Heart left ventricle (tissue), 16 donors: ENCODE results near the gene ASIC2. TPM values are rescaled to one million over a fixed set of nuclear protein-coding genes. Genes with fewer than 3 reads are reported as not detected.

Experiments
- ATAC-seq, 4 donors: fragments of 200-7000 bp; cut with Tn5 transposase; one replicate each; pipeline ENCODE4 v1.9.1; 2020 to 2022; ENCODE audit warnings: moderate library complexity in 4 of 4, mild to moderate bottlenecking in 3 of 4, moderate number of reproducible peaks in 1 of 4
- DNase-seq, 5 donors: peaks; one replicate each; pipeline ENCODE4 v3.0.0-alpha.2; 2020
- H3K27ac ChIP-seq, 12 donors: fragments of 200-600 bp; sonication (generic) in 4 of 12; one replicate each; pipeline versions ENCODE4 v1.5.0 to v1.8.0; 2016 to 2022; ENCODE audit warnings: mild to moderate bottlenecking in 2 of 12
- H3K27me3 ChIP-seq, 9 donors: fragments of 200-600 bp; sonication (generic) in 2 of 9; one replicate each; pipeline versions ENCODE4 v1.5.1 to v1.8.0; 2016 to 2022; ENCODE audit warnings: mild to moderate bottlenecking in 3 of 9
- H3K36me3 ChIP-seq, 9 donors: fragments of 200-600 bp; sonication (generic) in 2 of 9; one replicate each; pipeline versions ENCODE4 v1.5.0 to v1.8.0; 2018 to 2022; ENCODE audit warnings: mild to moderate bottlenecking in 2 of 9
- H3K4me1 ChIP-seq, 12 donors: fragments of 200-600 bp; sonication (generic) in 4 of 12; one replicate each; pipeline versions ENCODE4 v1.5.0 to v1.8.0; 2016 to 2022; ENCODE audit warnings: mild to moderate bottlenecking in 3 of 12
- H3K4me3 ChIP-seq, 12 donors: fragments of 200-600 bp; sonication (generic) in 4 of 12; one replicate each; pipeline versions ENCODE4 v1.5.0 to v1.8.0; 2017 to 2022; ENCODE audit warnings: mild to moderate bottlenecking in 9 of 12, moderate library complexity in 4 of 12
- H3K9me3 ChIP-seq, 12 donors: fragments of 200-600 bp; sonication (generic) in 4 of 12; one replicate each; pipeline versions ENCODE4 v1.5.0 to v1.8.0; 2016 to 2022; ENCODE audit warnings: mild to moderate bottlenecking in 1 of 12
- CTCF ChIP-seq, 12 donors: fragments of 200-600 bp; sonication (generic) in 4 of 12; IDR thresholded peaks; one replicate each; pipeline versions ENCODE4 v1.5.0 to v1.8.0; 2018 to 2022; ENCODE audit warnings: antibody characterized with exemption in 12 of 12, mild to moderate bottlenecking in 5 of 12
- POLR2A ChIP-seq, 2 donors: fragments of 450-650 bp; IDR thresholded peaks; one replicate each; pipeline ENCODE4 v1.6.1; 2017; ENCODE audit warnings: antibody characterized with exemption in 2 of 2, mild to moderate bottlenecking in 2 of 2, moderate library complexity in 2 of 2
- WGBS, 4 donors: extraction: QIAGEN DNeasy Blood & Tissue Kit in 2 of 4; methylation state at CpG; one replicate each; pipeline versions ENCODE4 v1.1.5 to v1.1.7; 2013 to 2018; 5-methylcytosine and 5-hydroxymethylcytosine counted together
- intact Hi-C, 10 donors: fragments of 100-400 bp; cut with DNase I; formaldehyde crosslinking; loops; one replicate each; pipeline versions ENCODE4 v1.11.1 to v1.14.2; 2022
- polyA plus RNA-seq, 2 donors: library from polyadenylated mRNA; stranded (reverse); fragments of 200-250 nt; gene quantifications; one replicate each; pipeline ENCODE4 v1.2.3, GENCODE V29; 2013
- total RNA-seq, 9 donors: library from RNA; depleted of rRNA in 2 of 9; stranded (reverse); fragments of >200 nt in 2 of 9; fragmentation: NEBNext Ultra II Directional in 3 of 9; extraction: Animal tissue kit (Norgen Biotek cat#: 25700) in 3 of 9; gene quantifications; one replicate each; pipeline versions ENCODE4 v1.1.0 to v1.2.4, GENCODE V29; 2016 to 2023
- donor health status: ischemic (EF 13 %, LVEDD 7.1; RV severe dilation, severe dysfunction).
- donor health status: healthy with polysubstance abuse.
- donor health status: DM: no; HTN: yes; CAD: no.
- donor health status: DM: no; HTN: no; CAD: no.
- donor health status: ischemic (EF 25% LVEDD 6.9; RV normal size, moderate dysfunction).
- donor health status: ischemic (EF 25% LVEDD 5.7; RV mildly dilated, moderate dysfunction).
- donor health status: healthy.
- donor health status: DM: yes; HTN: yes; CAD: no.
- donor health status: ischemic (EF 35%, LVEDD 5.7; RV mildly dilated, moderate dysfunction).
- donor health status: nonischemic (EF 11% LVEDD 7.7; RV severe dilation, severe dysfunction).
- donor health status: DM: yes; HTN: yes; CAD: no.
- donor health status: PGD.
- donor health status: ischemic (EF 29% LVEDD 5.4; RV normal size, mild dysfunction).
- donor health status: nonischemic (EF 23%, LVEDD 6.1; RV moderate dilation, normal function).

The ASIC2 gene
- total and polyA plus RNA-seq, 11 donors = 1.1 TPM; not detected in 10

GRCh38 chr17:32998111-32998886 is 294.8 kb downstream of the ASIC2 start:
- Histone ChIP-seq H3K27me3 (peaks cover 0 to 38% (median 3%) of the 10 kb centered on the region in 9 donors), H3K4me1 (peaks cover 0 to 7% (median 0%) of the 10 kb centered on the region in 12 donors), H3K9me3 (no peaks in the 10 kb centered on the region), H3K4me3 (no peak overlapping the region), H3K36me3 (no peaks in the 10 kb centered on the region), H3K27ac (no peak overlapping the region)
- DNase-seq (peak; percentile 60 to 82 (median 73)), ATAC-seq (peak in 3 of 4 donors; percentile 56 to 84 (median 67))
- intact Hi-C loops = loop anchor here in 4 of 10 donors (5.0 to 10.0 kb wide), 3 partner anchors 63 to 216 kb away; no protein-coding TSS in a partner anchor
- WGBS, 4 donors = 3 to 5% (median 4%) methylated on average over 18 of the region's 18 CpGs
- peak; percentile 75 to 92 (median 85) for TF ChIP-seq CTCF (IDR thresholded peaks at IDR 0.05)
- no peak for TF ChIP-seq POLR2A (IDR thresholded peaks at IDR 0.05)

- TF ChIP-seq CTCF (IDR thresholded peaks at IDR 0.05) (no peak), POLR2A (IDR thresholded peaks at IDR 0.05) (no peak)
Measured at GRCh38 chr17:32995416-32996045, 297.6 kb downstream of the ASIC2 start.

GRCh38 chr17:32993977-32994376 is 299.1 kb downstream of the ASIC2 start:
- H3K9me3 ChIP-seq = peaks cover 0 to 5% (median 0%) of the 10 kb centered on the region in 12 donors
- H3K27ac ChIP-seq = no peak overlapping the region
- TF ChIP-seq CTCF (IDR thresholded peaks at IDR 0.05) (no peak), POLR2A (IDR thresholded peaks at IDR 0.05) (no peak)
- H3K4me1 ChIP-seq = peaks cover 0 to 7% (median 0%) of the 10 kb centered on the region in 12 donors
- 64 to 68% (median 67%) methylated on average over 9 of the region's 9 CpGs for WGBS, 4 donors
- intact Hi-C loops = loop anchor here in 1 of 10 donors (10.0 kb wide), 1 partner anchor 59 kb away; no protein-coding TSS in a partner anchor
- ATAC-seq (no peak), DNase-seq (no peak)
- H3K36me3 ChIP-seq = no peaks in the 10 kb centered on the region
- H3K4me3 ChIP-seq = no peak overlapping the region
- peaks cover 0 to 27% (median 3%) of the 10 kb centered on the region in 9 donors for H3K27me3 ChIP-seq

More at GRCh38 chr17:32995416-32996045, 297.6 kb downstream of the ASIC2 start:
- DNase-seq = no peak
- intact Hi-C loops = loop anchor here in 4 of 10 donors (5.0 to 10.0 kb wide), 3 partner anchors 61 to 213 kb away; no protein-coding TSS in a partner anchor
- no peak for ATAC-seq
- no peaks in the 10 kb centered on the region for H3K36me3 ChIP-seq
- H3K4me3 ChIP-seq = no peak overlapping the region
- WGBS, 4 donors = 78 to 86% (median 81%) methylated on average over 12 to 14 of the region's 14 CpGs
- no peak overlapping the region for H3K27ac ChIP-seq
- peaks cover 0 to 7% (median 0%) of the 10 kb centered on the region in 12 donors for H3K4me1 ChIP-seq
- H3K9me3 ChIP-seq = no peaks in the 10 kb centered on the region
- H3K27me3 ChIP-seq = peaks cover 0 to 38% (median 3%) of the 10 kb centered on the region in 9 donors
